ENCODE data around the gene NFIC.

DNA sequence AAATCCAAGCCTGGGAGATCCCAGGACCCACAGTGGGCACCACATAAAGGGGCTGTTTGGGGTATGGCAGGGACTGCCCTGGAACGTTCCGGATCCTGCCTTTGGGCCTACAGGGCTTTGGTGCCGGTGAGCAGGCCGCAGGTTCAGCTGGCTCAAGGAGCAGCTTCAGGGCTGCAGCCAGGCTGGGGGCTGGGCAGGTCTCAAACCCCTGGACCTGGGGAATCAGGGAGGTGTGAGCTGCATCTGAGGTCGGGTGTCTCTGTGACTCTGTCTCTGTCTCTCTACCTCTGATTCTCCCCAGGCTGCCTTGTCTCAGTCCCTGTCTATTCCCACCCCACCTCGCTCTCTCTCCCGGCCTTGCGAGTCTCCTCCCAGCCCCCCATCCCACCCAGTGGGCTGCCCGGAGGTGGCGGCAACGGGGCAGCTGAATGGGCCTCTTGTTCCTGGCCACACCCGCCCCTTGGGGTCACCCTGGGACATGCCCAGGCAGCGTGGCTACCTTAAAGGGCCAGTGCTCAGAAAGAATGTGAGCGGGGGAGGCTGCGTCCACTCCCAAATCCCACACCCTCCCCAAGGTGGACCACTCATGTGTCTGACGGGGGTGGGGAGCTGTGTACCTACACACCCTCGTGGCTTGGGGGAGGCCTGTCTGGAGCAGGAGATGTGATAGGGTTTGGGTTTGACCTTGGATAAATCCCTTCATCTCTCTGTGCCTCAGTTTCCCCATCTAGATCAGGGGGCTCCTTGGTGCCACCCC is 31.1 kb downstream of the NFIC start:
- TF ChIP-seq, protein P1, sequence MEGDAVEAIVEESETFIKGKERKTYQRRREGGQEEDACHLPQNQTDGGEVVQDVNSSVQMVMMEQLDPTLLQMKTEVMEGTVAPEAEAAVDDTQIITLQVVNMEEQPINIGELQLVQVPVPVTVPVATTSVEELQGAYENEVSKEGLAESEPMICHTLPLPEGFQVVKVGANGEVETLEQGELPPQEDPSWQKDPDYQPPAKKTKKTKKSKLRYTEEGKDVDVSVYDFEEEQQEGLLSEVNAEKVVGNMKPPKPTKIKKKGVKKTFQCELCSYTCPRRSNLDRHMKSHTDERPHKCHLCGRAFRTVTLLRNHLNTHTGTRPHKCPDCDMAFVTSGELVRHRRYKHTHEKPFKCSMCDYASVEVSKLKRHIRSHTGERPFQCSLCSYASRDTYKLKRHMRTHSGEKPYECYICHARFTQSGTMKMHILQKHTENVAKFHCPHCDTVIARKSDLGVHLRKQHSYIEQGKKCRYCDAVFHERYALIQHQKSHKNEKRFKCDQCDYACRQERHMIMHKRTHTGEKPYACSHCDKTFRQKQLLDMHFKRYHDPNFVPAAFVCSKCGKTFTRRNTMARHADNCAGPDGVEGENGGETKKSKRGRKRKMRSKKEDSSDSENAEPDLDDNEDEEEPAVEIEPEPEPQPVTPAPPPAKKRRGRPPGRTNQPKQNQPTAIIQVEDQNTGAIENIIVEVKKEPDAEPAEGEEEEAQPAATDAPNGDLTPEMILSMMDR (IDR thresholded peaks at IDR 0.05; ENCODE audit: low read depth, low read length, poor library complexity, severe bottlenecking) = no peak
- TF ChIP-seq EZH2phosphoT487 (IDR thresholded peaks at IDR 0.05; ENCODE audit: borderline replicate concordance, low read length) = no peak

All from DOHH2 (cell line).